T-helper 9 cell (primary cell): Measurements from ENCODE around the gene IMMP2L.

Source experiments
- DNase-seq: peaks from one replicate; pipeline ENCODE4 v3.0.0-alpha.2; 2020

The IMMP2L gene

DNA sequence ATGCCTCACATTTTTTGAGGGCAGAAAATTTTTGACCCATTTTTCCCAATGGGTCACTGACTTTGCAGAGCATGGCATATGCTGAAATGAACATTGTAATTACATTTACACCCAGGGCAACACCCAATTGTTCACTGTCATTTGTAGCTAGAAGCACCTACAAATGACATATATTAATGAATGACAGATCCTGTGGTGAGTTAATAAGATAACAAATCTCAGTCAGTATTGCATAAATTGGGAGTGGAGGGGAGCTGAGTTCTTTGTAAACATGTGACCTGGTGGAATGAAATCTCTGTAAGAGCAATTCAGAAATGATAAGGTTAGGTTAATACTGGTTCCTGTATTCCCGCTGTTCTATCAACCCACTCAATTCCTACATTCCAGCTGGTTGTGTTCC is 726.4 kb downstream of the IMMP2L start:
- DNase-seq: no peak

DNA sequence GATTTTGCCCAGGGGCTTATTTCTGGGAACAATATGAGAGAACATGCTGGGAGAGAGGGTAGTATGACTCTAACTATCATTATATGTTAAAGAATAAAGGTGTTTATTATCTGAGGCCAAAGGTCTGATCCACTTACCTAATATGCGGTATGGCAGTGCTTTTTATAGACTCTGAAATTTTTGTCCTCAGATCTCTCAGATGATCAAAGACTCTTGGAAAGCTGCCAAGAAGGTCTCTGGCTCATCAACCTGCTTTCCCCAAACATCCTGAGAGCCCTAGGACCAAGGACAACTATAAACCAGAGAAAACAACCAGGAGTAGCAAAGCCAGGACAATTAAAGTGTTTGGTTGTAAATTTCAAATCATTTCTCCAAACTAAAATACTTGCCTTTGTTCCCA is 727.1 kb downstream of the IMMP2L start:
- DNase-seq: no peak

DNA sequence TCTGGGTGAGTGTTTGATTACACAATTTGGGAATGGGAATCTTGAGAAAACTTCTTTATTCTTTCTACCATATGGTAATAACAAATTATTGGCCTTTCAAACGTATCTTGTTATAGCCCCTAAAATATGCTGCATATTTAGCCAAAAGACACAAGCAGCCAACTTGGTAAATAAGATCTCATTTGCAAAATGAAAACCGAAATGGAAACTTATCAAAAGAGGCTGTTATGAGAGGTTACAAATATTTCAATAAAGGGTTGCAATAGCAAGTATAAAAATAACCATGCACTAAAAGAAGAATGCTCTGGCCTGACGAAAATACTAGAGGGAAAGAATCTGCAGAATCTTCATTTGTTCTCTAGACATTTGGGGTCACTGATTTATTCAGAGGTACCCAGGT is 730.9 kb downstream of the IMMP2L start:
- no peak for DNase-seq

- no peak for DNase-seq
These were observed 731.5 kb downstream of the IMMP2L start for GRCh38 chr7:110830778-110831177.

GRCh38 chr7:110827936-110828335 is 734.4 kb downstream of the IMMP2L start:
- DNase-seq: no peak

DNA sequence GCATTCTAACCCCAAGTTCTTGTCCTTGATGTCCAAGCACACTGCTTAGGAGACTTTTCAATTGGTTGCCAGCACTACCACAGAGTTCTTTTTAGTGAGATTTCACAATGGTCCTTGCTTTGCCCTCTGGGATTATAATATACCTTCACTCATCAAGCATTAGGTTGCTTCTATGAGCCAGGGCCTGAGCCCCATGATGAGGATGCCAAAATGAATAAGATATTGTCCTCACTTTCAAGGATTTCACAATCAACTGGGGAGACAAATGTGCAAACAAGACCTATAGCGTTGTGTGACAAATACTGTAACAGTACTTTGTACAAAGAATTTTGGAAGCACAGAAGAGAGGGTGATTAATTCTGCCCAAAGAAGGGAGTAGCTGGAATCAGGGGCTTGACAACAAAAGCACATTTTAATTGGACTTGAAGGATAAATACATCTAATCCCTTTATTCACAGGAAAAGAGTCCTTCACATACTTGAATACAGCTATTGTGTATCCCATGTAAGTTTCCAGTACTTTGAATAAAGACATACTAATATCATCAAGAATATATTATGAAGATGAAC is 734.9 kb downstream of the IMMP2L start:
- no peak for DNase-seq

DNA sequence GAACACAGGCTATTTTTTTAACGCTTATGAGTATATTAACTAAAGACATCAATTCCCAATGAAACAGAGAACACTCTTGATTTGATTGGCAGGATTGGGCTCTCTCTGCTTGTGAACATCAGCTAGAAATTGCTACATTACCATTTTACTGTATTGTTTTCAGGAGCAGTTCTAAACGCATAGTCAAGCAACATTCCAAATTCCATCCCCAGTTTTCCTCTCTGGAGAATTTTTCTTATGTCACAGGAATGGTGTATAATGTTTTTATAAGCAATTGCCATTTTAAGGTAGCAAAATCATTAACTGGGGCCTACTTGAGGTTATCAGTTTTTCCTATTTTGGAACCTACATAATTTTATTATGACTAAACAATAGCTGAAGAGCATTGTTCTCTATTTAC is 748.3 kb downstream of the IMMP2L start:
- DNase-seq: no peak

DNA sequence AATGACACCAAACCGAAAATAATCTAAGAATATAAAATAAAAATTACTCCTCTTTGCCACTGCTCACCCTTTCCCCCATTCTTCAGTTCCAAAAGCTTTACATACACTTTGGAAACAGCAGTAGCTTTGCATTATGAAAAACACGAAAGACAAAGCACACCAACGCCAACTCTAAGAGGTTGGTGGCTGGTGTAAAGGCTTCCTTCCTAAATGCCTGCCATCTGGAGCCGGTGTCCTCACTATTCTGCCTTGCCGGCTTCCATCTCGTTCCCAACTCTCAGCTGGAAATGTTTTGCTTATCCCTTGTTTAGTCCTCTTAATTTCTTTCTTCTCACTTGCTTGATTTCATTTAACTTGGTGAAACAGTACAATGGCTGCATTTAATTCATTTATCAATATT is 752.5 kb downstream of the IMMP2L start:
- no peak for DNase-seq

- DNase-seq: no peak
These were observed 753.9 kb downstream of the IMMP2L start for GRCh38 chr7:110808361-110808760.

GRCh38 chr7:110804501-110804900 is 757.8 kb downstream of the IMMP2L start:
- no peak for DNase-seq

- no peak for DNase-seq
These were observed 758.6 kb downstream of the IMMP2L start for GRCh38 chr7:110803602-110804143.

- DNase-seq: no peak
These were observed 760.8 kb downstream of the IMMP2L start for GRCh38 chr7:110801502-110801901.

GRCh38 chr7:110800984-110801383 is 761.3 kb downstream of the IMMP2L start:
- no peak for DNase-seq

DNA sequence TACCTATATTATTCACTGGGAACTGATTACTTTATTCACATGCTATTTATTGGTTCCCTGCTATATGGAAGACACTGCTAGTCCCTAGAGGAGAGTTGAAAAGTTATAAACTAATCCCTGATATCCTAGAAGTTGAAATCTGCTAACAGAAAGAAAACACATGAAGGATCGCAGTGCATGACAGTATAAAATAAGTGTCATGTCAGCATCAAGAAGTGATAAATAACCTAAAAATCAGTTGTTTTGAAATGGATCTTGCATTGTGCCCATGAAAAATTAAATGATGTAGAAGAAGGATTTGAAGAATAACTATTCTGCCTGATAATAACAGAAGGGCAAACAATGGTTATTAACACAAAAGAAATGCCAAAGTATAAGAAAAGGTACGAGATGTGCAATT is 764.6 kb downstream of the IMMP2L start:
- DNase-seq: no peak

DNA sequence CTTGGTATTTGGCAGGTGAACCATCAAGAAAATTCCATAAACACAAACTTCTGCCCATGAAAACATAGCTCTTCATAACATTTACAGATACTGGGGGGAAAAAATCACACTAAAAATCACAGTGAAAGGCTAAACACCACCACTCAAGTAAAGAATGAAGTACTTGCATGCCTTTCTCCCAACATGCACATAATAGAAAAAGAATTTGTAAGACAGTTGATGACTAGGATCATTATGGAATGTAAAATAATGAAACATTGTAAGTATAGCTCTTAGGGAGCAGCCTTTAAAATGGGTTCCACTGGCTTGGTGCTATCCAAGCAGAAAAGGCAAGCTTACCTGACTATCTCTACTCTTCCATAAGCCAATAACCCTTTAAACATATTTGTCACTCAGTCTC is 771.3 kb downstream of the IMMP2L start:
- no peak for DNase-seq

- no peak for DNase-seq
These were observed 775.8 kb downstream of the IMMP2L start for GRCh38 chr7:110786328-110786965.

DNA sequence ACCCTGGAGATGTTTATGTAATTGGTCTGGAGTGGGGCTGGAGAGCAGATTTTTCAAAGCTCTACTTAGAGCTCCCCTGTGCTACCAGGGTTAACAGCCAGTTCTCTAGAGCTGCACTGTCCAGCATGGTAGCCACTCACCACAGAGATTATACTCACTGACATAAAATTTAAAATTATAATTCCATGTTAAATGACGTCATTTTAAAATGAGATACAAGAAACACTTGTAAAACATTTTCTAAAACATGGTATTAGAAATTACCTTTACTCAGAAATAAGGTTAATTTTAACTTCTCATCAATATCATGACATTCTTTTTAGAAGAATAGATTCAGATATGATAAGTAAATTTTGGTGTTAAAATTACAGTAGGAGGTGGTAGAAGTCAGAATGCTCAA is 777.5 kb downstream of the IMMP2L start:
- DNase-seq: no peak

DNA sequence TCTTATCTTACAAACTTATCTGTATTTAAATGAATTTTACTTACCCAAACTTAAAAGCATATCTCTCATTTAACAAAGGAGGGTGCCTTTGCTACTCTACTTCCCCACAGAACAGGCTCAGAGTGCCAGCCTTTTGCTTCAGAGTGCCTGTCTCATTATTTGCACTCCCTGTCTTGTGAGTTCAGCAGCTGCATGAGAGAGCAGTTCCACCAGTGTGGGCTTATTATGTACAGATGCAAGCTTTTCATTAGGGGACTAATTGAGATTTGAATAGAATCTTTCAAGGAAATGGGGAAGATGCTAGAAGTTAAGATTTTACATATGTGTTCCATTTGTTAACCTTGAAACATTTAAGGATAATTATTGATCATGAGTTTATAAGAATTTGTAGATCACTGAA is 781.6 kb downstream of the IMMP2L start:
- DNase-seq: no peak

GRCh38 chr7:110779339-110779738 is 783.0 kb downstream of the IMMP2L start:
- DNase-seq: no peak

DNA sequence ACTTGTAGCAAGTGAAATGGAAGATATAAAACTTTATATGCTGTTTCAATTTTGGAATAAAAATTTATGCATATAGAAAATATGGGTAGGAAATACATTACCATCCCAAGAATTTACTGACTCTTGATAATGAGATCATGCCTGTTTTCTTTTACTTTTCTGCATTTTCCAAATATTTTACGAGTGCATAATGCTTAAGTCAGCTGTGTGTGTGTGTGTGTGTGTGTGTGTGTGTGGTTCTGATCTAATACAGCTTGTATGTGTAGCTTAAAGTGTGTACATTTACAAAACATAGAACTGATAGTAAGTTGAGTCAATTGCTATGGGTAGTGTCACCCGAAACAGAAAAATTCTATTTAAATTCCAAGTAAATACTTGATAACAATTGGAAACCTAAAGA is 787.2 kb downstream of the IMMP2L start:
- no peak for DNase-seq

GRCh38 chr7:110774071-110774470 is 788.2 kb downstream of the IMMP2L start:
- no peak for DNase-seq

DNA sequence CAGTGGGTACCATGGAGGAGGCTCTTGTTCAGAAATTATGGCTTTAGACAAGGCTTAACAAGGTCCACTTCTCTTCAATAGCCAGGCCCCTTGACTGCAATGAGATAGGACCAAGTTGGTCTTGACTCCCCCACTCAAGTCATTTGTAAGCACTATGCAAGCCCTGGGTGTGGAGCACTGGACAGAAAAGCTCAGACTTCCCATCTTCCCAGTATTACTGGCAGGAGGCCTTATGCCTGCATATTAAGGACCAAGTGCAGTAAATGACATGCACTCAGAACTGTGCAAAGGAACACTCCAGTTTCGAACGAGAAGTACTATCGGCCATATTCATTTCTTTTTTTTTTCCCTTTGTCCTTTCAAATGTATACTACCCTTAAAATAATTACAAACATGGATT is 789.7 kb downstream of the IMMP2L start:
- no peak for DNase-seq

- no peak for DNase-seq
These were observed 790.6 kb downstream of the IMMP2L start for GRCh38 chr7:110771717-110772116.

GRCh38 chr7:110767550-110768110 is 794.7 kb downstream of the IMMP2L start:
- no peak for DNase-seq

DNA sequence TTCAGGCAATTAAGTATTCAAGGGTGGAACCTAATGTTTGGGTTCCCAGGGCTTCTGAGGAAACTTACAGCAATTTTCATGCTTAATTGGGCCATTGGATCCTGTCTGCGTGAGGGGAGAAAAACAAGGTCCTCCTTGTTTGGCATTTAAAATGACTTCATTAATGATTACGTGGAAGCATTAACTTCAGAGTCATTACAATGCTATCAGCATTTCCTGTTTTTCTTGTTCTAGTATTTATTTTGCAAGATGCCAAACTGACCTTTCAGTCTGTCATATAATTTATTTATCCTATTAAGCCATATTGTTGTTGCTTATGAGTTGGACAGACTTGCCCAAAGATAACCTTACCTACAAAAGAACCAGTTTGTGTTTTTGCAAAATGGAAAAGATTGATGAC is 795.4 kb downstream of the IMMP2L start:
- DNase-seq: no peak
